HEK293 (cell line): ENCODE measurements around the gene PRIMA1.

ENCODE experiments used
- CTCF ChIA-PET: fragments of 350-600 bp; formaldehyde crosslinking; extraction: SDS; loops from one replicate; lab custom pipeline; 2021; ENCODE audit warnings: antibody characterized with exemption; lab: Yijun Ruan, JAX
- POLR2A ChIA-PET: fragments of 300-600 bp; formaldehyde crosslinking; extraction: SDS; loops from one replicate; lab custom pipeline; 2020; ENCODE audit warnings: antibody characterized with exemption, inconsistent platforms; lab: Yijun Ruan, JAX
- H3K27ac ChIP-seq: fragments of 200-500 bp; sonication (Bioruptor generic); 2 replicates; pipeline ENCODE4 v1.5.1; 2014; ENCODE audit warnings: low read depth, low read length, control low read depth, inconsistent platforms; ENCODE audit errors: extremely low read depth
- H3K36me3 ChIP-seq, 2 experiments: fragments of 200-500 bp in 1 of 2; sonication (Bioruptor generic) in 1 of 2; 1 replicate in 1 of 2; 2 replicates in 1 of 2; pipeline ENCODE4 v1.5.1; 2014 to 2017; ENCODE audit warnings: inconsistent platforms in 2 of 2, low read length in 2 of 2; ENCODE audit not compliant: control insufficient read depth in 2 of 2, insufficient read depth in 1 of 2
- H3K4me1 ChIP-seq: fragments of 200-500 bp; sonication (Bioruptor generic); 2 replicates; pipeline ENCODE4 v1.5.1; 2014; ENCODE audit warnings: mild to moderate bottlenecking, low read length, inconsistent platforms; ENCODE audit not compliant: control insufficient read depth, insufficient read depth
- H3K4me3 ChIP-seq: 2 replicates; pipeline ENCODE4 v1.5.1; 2011; ENCODE audit warnings: low read depth, mild to moderate bottlenecking, control low read depth, low read length, moderate library complexity
- H3K9me3 ChIP-seq: fragments of 200-500 bp; sonication (Bioruptor generic); 2 replicates; pipeline ENCODE4 v1.5.1; 2014; ENCODE audit warnings: low read depth, low read length, inconsistent platforms; ENCODE audit not compliant: control insufficient read depth, insufficient read depth
- GLI2 ChIP-seq: fragments of 450-650 bp; formaldehyde crosslinking; IDR thresholded peaks from 2 replicates; pipeline ENCODE4; 2017; ENCODE audit warnings: missing biosample characterization, missing genetic modification characterization, low read depth, borderline replicate concordance
- GLIS2 ChIP-seq: fragments of 450-650 bp; formaldehyde crosslinking; IDR thresholded peaks from 2 replicates; pipeline ENCODE4 v1.5.1; 2016; ENCODE audit warnings: missing biosample characterization, missing genetic modification characterization
- KLF8 ChIP-seq: fragments of 450-650 bp; formaldehyde crosslinking; IDR thresholded peaks from 2 replicates; pipeline ENCODE4 v1.5.1; 2016; ENCODE audit warnings: missing biosample characterization, missing genetic modification characterization
- ZNF146 ChIP-seq: fragments of 450-650 bp; formaldehyde crosslinking; IDR thresholded peaks from 2 replicates; pipeline ENCODE4 v1.5.1; 2016; ENCODE audit warnings: missing biosample characterization, missing genetic modification characterization
- ZNF169 ChIP-seq: fragments of 450-650 bp; formaldehyde crosslinking; IDR thresholded peaks from 2 replicates; pipeline ENCODE4 v1.5.1; 2016; ENCODE audit warnings: missing biosample characterization, missing genetic modification characterization
- ZNF23 ChIP-seq: fragments of 450-650 bp; formaldehyde crosslinking; IDR thresholded peaks from 2 replicates; pipeline ENCODE4 v1.5.1; 2016; ENCODE audit warnings: missing biosample characterization, missing genetic modification characterization, borderline replicate concordance
- ZNF302 ChIP-seq: fragments of 450-650 bp; formaldehyde crosslinking; IDR thresholded peaks from 2 replicates; pipeline ENCODE4 v1.5.1; 2016; ENCODE audit warnings: missing biosample characterization, missing genetic modification characterization, low read depth
- ZNF324 ChIP-seq: fragments of 450-650 bp; formaldehyde crosslinking; IDR thresholded peaks from 2 replicates; pipeline ENCODE4 v1.5.1; 2016; ENCODE audit warnings: missing biosample characterization, missing genetic modification characterization
- ZNF335 ChIP-seq: fragments of 450-650 bp; formaldehyde crosslinking; conservative IDR thresholded peaks from 2 replicates; pipeline ENCODE4 v1.5.1; 2016; ENCODE audit warnings: missing biosample characterization, missing genetic modification characterization
- ZNF423 ChIP-seq: fragments of 450-650 bp; formaldehyde crosslinking; IDR thresholded peaks from 2 replicates; pipeline ENCODE4 v1.5.1; 2016; ENCODE audit warnings: missing biosample characterization, missing genetic modification characterization
- ZNF707 ChIP-seq: fragments of 450-650 bp; formaldehyde crosslinking; IDR thresholded peaks from 2 replicates; pipeline ENCODE4 v1.5.1; 2016; ENCODE audit warnings: missing biosample characterization, missing genetic modification characterization
- ZNF768 ChIP-seq: fragments of 450-650 bp; formaldehyde crosslinking; IDR thresholded peaks from 2 replicates; pipeline ENCODE4 v1.5.1; 2018; ENCODE audit warnings: missing biosample characterization, mild to moderate bottlenecking, missing genetic modification characterization
- ZNF791 ChIP-seq: fragments of 450-650 bp; formaldehyde crosslinking; IDR thresholded peaks from 2 replicates; pipeline ENCODE4 v1.5.1; 2016; ENCODE audit warnings: missing biosample characterization, missing genetic modification characterization
- ZSCAN23 ChIP-seq: fragments of 450-650 bp; formaldehyde crosslinking; IDR thresholded peaks from 2 replicates; pipeline ENCODE4 v1.5.1; 2016; ENCODE audit warnings: missing biosample characterization, missing genetic modification characterization
- ZXDB ChIP-seq: fragments of 450-650 bp; formaldehyde crosslinking; IDR thresholded peaks from 2 replicates; pipeline ENCODE4 v1.5.1; 2016; ENCODE audit warnings: missing biosample characterization, missing genetic modification characterization
- TF ChIP-seq, protein P1 (sequence below): fragments of 450-650 bp; formaldehyde crosslinking; IDR thresholded peaks from 2 replicates; pipeline ENCODE4 v1.5.1; 2016; ENCODE audit warnings: missing biosample characterization, missing genetic modification characterization
- TF ChIP-seq, protein P2 (sequence below): fragments of 450-650 bp; formaldehyde crosslinking; IDR thresholded peaks from 2 replicates; pipeline ENCODE4 v1.5.1; 2016; ENCODE audit warnings: missing biosample characterization, missing genetic modification characterization
- TF ChIP-seq, protein P3 (sequence below): fragments of 450-650 bp; formaldehyde crosslinking; IDR thresholded peaks from 2 replicates; pipeline ENCODE4 v1.5.1; 2016; ENCODE audit warnings: missing biosample characterization, missing genetic modification characterization
- TF ChIP-seq, protein P4 (sequence below): sonication (generic); formaldehyde crosslinking; IDR thresholded peaks from 2 replicates; pipeline ENCODE4 v1.8.1; 2022; ENCODE audit warnings: mild to moderate bottlenecking, moderate library complexity, missing genetic modification reagents

Gene PRIMA1

DNA sequence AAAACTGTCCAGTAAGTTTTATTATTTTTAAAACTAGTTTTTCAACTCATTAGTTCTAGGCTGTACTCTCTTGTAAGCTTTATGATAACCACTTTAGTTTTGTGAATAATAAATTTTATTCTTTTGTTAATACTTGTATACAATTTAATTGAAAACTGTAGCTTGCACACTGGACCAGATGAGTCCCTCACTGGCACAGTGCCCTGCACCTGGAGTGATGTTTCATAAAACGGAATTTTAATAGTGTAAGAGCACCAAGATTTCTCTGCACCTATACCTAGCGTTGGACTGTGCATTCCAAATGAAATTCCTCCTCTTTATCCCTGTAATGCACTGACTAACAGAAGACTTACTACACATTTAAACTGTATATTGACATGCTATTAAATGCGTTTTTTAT lies 80.8 kb downstream of the PRIMA1 start:
- Histone ChIP-seq H3K9me3 (no peaks in the 10 kb centered on the region), H3K4me1 (no peaks in the 10 kb centered on the region), H3K27ac (no peak overlapping the region), H3K4me3 (no peak overlapping the region), H3K36me3 (no peaks in the 10 kb centered on the region)
- CTCF ChIA-PET = no interaction called here
- TF ChIP-seq ZNF302 (tag by site-specific recombination) (no peak), GLI2 (tag by site-specific recombination) (no peak), ZNF146 (tag by site-specific recombination) (no peak), ZNF335 (tag by site-specific recombination) (no peak), ZSCAN23 (tag by site-specific recombination) (no peak), ZNF768 (tag by site-specific recombination) (no peak), ZNF324 (no peak), ZNF707 (tag by site-specific recombination) (no peak), KLF8 (no peak), ZNF23 (tag by site-specific recombination) (no peak), ZNF791 (tag by site-specific recombination) (no peak), ZXDB (tag by site-specific recombination) (no peak)
- TF ChIP-seq, protein P1, sequence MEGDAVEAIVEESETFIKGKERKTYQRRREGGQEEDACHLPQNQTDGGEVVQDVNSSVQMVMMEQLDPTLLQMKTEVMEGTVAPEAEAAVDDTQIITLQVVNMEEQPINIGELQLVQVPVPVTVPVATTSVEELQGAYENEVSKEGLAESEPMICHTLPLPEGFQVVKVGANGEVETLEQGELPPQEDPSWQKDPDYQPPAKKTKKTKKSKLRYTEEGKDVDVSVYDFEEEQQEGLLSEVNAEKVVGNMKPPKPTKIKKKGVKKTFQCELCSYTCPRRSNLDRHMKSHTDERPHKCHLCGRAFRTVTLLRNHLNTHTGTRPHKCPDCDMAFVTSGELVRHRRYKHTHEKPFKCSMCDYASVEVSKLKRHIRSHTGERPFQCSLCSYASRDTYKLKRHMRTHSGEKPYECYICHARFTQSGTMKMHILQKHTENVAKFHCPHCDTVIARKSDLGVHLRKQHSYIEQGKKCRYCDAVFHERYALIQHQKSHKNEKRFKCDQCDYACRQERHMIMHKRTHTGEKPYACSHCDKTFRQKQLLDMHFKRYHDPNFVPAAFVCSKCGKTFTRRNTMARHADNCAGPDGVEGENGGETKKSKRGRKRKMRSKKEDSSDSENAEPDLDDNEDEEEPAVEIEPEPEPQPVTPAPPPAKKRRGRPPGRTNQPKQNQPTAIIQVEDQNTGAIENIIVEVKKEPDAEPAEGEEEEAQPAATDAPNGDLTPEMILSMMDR (tag by site-specific recombination) = no peak
- TF ChIP-seq, protein P2, sequence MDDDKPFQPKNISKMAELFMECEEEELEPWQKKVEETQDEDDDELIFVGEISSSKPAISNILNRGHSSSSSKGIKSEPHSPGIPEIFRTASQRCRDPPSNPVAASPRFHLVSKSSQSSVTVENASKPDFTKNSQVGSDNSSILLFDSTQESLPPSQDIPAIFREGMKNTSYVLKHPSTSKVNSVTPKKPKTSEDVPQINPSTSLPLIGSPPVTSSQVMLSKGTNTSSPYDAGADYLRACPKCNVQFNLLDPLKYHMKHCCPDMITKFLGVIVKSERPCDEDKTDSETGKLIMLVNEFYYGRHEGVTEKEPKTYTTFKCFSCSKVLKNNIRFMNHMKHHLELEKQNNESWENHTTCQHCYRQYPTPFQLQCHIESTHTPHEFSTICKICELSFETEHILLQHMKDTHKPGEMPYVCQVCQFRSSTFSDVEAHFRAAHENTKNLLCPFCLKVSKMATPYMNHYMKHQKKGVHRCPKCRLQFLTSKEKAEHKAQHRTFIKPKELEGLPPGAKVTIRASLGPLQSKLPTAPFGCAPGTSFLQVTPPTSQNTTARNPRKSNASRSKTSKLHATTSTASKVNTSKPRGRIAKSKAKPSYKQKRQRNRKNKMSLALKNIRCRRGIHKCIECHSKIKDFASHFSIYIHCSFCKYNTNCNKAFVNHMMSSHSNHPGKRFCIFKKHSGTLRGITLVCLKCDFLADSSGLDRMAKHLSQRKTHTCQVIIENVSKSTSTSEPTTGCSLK (tag by site-specific recombination) = no peak
- TF ChIP-seq, protein P3, sequence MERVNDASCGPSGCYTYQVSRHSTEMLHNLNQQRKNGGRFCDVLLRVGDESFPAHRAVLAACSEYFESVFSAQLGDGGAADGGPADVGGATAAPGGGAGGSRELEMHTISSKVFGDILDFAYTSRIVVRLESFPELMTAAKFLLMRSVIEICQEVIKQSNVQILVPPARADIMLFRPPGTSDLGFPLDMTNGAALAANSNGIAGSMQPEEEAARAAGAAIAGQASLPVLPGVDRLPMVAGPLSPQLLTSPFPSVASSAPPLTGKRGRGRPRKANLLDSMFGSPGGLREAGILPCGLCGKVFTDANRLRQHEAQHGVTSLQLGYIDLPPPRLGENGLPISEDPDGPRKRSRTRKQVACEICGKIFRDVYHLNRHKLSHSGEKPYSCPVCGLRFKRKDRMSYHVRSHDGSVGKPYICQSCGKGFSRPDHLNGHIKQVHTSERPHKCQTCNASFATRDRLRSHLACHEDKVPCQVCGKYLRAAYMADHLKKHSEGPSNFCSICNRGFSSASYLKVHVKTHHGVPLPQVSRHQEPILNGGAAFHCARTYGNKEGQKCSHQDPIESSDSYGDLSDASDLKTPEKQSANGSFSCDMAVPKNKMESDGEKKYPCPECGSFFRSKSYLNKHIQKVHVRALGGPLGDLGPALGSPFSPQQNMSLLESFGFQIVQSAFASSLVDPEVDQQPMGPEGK (tag by site-specific recombination) = no peak
- POLR2A ChIA-PET = no interaction called here

DNA sequence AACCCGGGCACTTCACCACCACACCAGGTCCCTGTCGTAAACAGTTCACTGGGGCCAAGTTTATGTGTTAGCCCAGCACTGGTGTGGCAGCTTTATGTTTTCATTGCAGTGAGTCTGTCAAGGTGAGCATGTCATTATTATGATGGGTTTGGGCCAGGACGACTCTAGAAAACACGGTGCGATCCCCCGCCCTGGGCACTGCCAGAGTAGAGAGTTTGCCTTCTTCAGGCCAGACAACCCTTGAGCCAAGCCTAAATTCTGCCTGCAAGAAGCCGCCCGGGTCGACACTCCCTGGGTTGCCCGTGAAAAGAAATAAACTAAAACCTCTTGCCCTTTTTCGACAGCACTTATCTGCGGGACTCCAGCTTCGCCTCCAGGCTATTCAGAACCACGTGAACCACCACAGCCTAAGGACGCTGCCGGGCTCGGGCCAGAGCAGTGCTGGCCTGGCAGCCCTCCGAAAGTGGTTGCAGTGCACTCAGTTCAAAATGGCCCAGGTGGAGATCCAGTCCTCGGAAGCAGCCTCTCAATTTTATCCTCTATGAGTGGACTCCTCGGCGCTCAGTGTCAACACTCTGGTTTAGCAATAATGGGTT lies 81.8 kb downstream of the PRIMA1 start:
- CTCF ChIA-PET = no interaction called here

More for the DNA sequence above, 81.8 kb downstream of the PRIMA1 start:
- POLR2A ChIA-PET = no interaction called here
- no peak for TF ChIP-seq ZNF423
- no peak for TF ChIP-seq ZNF169 (tag by site-specific recombination)
- TF ChIP-seq, protein P4, sequence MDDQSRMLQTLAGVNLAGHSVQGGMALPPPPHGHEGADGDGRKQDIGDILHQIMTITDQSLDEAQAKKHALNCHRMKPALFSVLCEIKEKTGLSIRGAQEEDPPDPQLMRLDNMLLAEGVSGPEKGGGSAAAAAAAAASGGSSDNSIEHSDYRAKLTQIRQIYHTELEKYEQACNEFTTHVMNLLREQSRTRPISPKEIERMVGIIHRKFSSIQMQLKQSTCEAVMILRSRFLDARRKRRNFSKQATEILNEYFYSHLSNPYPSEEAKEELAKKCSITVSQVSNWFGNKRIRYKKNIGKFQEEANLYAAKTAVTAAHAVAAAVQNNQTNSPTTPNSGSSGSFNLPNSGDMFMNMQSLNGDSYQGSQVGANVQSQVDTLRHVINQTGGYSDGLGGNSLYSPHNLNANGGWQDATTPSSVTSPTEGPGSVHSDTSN (CRISPR knock-in tag) = no peak
- no peak for TF ChIP-seq GLIS2 (tag by site-specific recombination)
- Histone ChIP-seq H3K4me3 (no peak overlapping the region), H3K27ac (no peak overlapping the region), H3K4me1 (no peaks in the 10 kb centered on the region), H3K36me3 (no peaks in the 10 kb centered on the region), H3K9me3 (no peaks in the 10 kb centered on the region)
